Activated effector memory CD4-positive, alpha-beta T cell treated with anti-CD3 and anti-CD28 coated beads, Interleukin-2, amount 50 U/mL, for 16 hours (primary cell): ENCODE results near the gene MAP7D2.

Experiments
- DNase-seq: peaks from one replicate; pipeline ENCODE4 v3.0.0-alpha.2; 2020

The MAP7D2 gene

DNA sequence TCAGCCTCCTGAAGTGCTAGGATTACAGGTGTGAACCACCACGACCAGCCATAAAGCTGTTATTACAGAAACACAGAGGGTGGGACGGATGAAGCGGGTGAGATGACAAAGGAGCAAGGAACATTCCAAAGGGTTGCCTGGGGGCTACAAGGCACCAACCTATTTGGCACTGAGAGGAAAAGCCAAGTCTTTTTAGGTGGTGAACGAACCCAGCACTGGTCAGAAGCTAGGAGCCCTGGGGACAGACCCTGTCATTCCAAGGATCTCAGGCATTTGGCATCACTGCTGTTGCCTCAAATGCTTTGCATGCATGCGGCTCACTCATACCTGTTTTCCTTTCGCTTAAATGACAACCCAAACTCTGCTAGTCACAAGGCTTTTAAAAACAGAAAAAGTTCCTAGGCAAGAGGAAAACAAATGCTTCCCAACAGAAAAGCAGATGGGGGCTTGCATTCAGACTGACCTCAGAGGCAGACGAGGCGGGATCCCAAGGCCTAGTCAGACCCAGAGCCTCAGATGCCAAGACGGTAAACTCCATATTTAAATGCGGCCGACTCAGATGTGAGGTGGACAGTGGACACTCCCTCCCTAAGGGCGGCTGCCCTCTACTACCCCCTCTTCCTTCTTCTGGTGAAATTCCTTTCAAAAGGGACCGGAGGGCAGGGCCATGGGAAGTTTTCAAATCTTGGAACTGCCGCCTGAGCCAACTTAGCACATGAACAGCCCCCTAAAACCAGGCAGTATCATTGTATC lies 4.5 kb downstream of the MAP7D2 start:
- DNase-seq = no peak

DNA sequence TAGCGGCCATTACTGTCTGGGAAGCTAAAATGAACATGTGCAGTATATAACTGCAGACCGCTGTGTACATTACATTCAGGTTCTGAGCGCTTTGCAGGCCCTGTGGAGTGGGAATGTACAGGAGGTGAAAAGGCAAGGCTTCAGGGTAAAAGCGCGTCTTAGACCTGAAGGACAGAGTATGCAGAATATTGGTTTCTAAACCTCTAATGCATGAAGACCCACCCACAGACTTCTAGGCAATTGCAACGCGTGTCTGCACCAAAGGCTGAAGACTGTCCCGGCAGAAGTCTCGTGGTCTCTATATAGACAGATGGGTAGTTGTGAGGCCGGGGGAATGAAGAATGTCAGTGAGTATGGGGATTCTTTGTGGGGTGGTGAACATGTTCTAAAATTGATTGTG lies 5.4 kb downstream of the MAP7D2 start:
- no peak for DNase-seq

DNA sequence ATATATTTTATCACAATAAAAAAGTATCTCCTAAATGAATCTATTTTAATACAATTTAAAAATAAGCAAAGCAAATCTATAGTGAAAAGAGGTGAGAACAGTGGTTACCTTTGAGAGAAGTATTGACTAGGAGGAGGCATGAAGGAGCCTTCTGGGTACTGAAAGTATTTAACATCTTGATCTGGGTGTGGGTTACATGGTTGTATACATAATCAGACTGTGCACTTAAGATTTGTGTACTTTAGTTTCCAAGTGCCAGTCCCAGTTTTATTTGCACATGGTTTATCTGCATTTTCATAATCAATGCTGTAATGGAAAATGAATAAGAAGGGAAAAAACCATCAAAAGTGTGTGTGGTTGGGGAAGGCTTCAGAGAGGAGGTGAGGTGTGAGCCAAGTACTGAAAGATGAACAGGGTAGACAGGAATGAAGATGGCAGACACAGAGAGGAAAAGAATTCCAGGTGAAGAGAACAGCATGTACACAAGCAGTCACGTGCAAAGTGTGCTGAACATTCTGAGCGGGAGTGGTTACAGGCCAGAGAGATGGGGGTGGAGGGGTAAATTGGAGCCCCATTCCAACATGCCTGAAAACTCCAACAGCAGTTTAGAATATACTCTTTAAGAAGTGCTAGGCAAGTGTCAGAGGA lies 14.6 kb downstream of the MAP7D2 start:
- DNase-seq = no peak

DNA sequence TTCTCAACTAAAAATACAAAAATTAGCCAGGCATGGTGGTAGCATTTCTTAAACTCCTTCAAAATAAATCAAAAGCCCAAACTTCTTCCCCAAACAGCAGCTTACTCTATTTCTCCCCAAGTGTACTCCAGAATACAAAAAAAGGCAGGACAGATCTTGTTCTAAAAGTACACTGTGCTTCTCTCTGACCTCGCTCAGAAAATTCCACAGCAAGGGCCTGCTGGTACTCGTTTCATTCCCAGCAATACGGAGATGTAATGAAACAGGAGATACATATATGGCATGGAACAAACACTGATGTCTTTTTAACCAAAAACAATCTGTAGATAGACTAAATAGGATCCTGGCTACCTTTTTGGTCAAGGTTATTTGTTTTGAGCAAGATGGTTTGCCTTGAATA lies 25.2 kb downstream of the MAP7D2 start:
- no peak for DNase-seq

DNA sequence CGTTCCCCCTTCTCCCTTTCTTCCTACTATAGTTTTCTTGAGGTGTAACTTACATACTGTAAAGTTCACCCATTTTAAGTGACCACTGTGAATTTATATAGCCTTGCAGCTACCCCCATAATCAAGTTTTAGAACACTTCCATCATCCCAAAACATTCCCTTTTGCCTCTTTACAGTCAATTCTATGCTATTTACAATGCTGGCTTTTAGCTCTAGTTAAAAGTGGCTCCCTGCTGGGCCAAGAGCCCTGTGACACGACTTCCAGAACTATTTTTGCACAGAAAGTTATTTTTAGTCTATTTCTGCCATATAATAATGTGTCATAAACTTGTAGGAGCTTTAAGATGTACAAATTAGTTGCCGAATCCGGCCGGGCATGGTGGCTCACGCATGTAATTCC lies 26.9 kb downstream of the MAP7D2 start:
- DNase-seq = no peak

DNA sequence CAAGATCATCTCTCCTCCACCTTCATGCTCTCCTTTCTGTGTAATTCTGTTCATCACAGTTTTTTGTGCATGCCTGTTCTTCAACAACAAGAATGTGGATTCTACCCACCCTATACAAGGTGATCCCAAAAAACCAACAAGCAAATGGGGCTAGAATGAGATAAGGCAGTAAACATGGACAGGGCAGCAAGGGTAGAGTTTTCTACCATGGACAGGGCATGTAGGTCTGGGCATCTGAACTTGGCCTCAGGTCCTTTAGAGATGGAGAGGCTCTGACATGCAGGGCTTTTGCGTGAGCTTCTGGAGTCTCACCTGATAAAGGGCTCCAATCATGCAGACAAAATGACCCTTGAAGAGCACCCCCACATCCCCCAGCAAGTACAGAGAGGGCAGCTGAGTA lies 36.4 kb downstream of the MAP7D2 start:
- DNase-seq = no peak

DNA sequence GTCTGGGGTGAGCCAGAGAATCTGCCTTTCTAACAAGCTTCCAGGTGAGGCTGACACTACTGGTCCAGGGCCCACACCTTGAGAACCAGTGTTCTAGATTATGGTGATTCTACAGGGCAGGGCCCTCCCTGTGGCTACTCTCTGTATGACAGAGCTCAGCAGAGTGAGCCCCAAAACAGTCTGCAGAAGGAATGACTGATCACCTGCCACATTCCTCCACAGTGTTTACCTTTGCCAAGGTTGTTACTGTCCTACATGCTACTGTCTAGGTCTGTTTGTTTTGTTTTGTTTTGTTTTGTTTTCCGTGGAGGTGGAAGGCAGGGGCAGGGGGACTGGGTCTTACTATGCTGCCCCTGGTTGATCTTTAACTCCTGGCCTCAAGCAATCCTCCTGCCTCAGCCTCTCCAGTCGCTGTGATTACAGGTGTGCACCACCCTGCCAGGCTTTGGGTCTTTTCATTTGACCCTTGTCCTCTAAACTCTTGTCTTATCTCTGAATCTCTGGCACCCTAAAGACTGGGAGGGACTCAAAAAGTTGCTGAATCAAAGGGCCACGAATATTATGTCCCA lies 45.1 kb downstream of the MAP7D2 start:
- no peak for DNase-seq

DNA sequence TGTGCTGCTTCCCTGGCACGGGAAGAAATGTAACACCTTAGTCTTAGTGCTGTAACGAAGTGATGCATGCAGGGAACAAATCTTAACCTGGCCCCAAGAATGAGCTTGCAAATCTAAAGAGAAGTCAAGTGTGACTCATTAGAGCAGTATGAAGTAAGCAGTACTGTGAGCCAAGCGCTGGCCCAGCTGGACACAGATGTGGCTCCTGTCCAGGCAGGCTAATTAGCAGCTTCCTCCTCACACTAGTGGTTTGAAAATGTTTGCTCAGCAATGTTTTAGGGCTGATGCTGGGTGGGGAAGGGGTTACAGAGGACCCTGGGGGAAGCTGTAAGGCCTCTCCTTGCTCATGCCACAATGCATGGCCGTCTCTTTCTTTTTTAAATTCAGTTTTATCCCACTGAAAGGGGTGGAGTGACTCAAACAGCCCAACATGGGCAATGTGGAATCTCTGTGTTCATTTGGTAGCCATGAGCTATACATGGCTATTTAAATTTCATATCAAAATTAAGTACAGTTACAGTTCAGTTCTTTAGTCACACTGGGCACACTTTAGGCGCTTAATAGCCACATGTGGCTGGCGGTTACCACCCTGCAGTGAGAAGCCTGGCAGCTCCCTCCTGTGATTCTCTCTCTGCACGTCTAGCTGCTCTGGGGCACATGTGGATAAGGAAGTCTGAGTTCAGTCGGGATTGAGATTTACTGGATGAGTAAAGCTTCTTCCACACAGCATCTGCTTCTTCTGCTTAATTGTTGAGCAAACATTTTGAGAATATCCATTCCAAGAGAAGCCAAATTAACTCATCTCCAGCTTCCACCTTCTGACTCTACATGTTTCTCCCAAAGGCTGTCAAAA lies 48.8 kb downstream of the MAP7D2 start:
- DNase-seq = no peak

DNA sequence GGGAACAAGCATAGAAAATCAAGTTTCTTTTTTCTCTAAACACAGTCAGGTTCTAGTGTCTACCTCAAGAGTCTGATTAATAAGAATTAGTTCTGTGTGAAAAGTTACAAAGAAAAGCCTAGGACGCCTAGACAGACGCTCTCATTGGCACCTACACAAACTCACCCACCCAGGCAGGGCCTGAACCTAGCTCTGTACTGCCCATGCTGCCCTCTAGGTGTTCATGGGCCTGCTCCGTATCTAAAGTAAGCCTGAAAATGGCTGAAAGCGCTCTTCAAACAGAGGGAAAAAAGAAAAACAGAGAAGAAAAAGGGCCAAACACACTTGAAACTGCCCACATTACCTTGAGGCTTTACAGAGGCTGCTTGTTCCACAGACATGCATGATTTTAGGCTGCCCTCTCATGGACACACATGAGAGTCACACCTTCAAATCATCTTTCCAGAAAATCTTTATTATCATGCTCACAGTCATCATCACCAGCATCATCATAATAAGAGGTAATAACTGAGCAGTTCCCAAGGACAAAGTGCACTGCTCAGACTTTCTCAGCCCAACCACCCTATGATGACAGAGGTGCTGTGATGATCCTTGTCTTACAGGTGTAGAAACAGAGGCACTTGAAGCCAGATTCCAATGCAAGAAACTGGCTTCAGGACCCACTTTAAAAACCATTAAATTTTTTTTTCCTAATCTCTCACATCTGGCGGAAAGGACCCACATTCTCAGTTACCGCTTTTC lies 49.6 kb downstream of the MAP7D2 start:
- DNase-seq = no peak

DNA sequence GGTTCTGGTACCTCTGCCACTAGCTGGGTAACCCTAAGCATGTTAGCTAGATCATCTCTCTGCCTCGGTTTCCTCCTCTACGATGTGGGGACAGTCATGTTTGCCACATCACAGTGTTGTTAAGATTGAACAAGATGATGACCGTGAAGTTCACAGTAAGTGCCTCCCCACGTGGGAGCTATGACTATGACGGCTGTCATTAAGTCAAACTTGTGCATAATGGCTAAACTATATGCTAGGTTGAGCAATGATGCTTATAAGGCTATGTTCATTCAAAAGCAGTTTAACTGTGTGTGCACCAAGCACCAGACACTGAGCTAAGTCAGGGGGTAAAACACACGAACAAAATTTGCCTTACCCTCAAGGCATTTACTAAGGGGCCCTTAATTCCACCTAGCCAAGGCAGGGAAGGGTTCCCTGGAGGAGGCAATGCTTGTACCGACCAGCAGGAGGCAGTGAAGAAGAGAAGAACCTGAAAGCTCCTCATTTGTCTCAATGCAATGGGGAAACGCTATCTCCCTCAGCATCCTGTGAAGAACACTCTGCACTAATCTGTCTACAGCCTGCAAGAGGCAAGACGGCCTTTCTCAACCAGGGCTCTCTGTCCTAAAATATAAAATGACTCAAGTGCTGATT lies 52.9 kb downstream of the MAP7D2 start:
- DNase-seq = no peak

DNA sequence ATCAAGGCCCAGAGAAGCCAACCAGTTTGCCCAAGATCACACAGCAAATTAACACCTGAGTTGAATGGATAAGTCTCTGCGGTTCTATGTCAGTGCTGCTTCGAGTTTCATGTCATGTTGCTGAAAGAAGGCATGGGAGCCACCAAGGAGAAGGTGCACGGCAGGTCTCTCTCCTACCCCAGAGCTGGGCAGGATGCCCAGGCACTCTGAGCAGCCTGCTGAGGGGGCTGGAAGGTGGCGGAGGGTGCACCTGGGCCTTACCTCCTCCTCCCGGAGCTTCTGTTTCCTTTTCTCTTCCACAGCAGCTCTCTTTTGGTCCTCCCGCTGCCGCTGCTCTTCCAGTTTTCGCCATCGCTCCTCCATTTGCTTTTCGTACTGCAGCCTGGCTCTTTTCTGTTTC lies 53.6 kb downstream of the MAP7D2 start:
- no peak for DNase-seq

DNA sequence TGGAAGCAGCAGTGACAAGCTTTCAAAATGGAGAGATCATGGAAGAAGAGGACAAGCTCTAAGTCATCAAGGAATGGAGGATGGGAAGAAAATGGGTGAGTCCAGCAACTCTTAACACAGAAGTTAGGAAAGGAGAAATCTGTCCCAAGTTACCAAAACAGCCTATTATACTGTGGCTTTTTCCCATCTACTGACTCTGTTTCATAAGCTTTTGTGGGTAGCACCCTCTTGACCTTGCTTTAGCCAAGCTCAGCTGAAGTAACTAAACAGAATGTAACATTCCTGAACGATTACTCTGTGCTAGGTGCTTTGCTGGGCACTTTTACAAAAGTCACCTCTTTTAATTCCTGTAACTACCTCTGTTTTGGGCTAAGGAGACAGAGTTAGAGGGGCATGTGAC lies 54.9 kb downstream of the MAP7D2 start:
- no peak for DNase-seq

DNA sequence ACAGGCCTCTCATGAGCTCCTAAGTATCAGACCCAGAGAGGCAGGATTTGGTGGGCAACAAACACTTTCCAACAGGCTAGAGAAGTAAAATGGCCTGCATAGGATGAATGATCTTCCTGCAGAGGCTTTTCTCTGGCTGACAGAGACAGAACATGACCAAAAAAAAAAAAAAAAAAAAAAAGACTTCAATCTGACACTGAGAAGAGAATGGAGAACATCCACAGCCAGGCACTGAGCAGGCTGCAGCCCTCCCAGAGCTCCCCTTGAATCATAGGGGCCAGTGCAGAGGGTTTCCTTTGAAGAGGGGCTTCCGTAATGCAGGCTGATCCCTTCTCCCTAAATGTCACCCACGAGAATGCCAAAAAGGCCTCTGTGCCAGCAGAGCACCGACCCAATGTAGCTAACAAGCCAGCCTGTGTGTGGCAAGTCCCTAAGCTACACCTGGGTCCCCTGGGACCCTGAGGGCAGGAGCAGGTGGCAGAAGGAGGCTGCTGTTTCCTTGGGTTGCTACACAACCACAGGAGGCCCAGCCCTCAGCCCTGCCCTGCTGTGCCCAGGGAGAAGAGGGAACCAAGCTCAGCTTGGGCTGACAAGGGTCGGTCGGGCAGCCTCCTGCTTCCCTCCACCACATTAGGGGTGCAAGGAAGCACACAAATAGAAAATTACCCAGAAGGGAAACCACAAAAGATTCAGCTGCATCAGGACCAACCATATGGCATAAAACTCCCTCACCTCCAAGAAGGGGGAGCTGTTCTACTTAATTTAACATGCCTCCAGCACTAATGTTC lies 55.6 kb downstream of the MAP7D2 start:
- no peak for DNase-seq

DNA sequence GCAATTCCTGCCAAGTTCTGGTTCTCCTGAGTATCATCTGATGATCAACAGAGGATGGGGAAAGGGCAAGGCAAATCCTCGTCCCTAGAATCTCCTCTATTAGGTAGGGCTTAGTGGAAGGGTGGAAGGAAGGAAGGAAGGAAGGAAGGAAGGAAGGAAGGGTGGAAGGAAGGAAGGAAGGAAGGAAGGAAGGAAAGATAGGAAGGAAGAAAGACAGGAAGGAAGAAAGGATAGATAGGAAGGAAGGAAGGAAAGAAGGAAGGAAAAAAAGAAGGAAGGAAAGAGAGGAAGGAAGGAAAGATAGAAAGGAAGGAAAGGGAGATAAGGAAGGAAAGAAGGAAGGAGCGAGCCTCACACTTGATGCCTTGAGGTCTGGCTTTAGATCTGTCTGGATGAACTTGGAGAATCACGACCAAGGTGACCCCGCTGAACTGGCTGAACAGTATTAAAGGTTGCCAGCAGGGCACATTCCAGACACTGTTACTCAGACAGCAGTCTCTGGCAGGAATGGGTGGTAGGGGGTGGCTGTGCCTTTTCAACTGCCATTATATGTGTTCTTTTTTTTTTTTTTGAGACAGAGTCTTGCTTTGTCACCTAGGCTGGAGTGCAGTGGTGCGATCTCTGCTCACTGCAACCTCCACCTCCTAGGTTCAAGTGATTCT lies 57.1 kb downstream of the MAP7D2 start:
- DNase-seq = no peak

DNA sequence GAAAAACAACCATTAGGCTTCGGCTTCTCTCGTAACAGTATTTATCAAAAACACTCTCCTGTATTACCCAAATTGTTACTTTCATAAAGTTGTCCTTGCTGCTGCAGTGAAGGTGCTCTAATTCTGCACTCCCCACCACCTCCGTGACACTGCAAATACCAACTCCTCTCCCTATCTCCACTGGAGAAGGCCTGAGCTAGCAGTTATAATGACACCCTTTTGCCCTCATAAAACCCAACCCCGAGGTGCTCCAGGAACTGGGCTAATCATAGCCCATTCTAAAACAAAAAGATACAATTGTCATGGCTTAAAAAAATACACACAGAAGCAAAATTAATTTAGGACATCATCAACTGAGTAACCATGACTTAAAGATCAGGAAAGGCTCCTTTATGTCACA lies 59.2 kb downstream of the MAP7D2 start:
- DNase-seq = no peak

DNA sequence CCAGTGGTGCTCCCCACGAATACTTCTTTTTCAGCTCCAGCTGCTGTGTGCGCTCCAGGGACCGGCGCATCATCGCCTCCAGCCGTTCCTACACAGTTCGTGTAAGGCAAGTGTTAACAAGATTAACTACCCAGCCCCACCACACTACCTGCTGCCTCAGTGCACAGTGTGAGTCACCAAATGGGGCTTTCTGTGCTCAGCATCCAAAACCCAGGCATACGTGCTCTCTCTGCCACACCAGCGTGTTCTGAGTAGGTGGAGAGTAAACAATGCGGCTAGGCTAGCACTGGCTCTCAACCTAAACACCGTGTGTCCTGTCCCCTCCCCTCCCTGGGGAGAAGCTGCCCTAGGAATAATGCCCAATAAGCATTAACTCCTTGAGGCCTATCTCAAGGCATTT lies 60.0 kb downstream of the MAP7D2 start:
- DNase-seq = no peak

DNA sequence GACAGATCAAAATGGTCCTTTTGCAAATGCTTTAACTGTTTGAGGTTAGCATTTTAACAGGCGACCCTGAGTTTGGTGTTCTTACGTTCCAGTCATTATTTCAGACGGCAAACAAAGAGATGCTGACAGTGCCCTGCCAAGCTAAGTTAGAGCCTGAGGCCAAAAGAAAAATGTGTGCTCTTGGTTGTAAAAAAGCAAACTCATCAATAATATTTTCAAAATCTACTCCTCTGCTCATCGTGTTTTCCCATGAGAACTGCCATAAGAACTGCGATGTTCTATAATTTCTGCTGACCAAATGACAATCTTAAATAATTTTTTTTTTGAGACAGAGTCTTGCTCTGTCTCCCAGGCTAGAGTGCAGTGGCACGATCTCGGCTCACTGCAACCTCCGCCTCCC lies 63.2 kb downstream of the MAP7D2 start:
- no peak for DNase-seq

DNA sequence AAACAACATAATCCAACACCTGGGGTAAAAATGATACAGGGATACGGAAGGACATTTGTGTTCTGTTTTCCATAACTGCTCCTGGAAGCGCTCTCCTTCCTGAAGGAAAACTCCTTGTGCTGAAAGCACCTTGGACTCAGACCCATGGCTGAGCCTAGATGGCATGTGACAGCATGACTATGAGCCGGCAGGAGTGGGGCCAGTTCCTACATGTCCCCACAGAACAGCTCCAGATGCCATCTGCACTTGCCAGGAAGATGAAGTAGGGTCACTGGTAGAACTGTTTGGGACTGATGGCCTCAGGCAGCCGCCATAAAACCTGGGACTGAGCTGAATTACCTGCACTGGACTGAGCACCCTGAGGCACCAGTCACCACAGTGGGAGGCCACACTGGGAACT lies 69.8 kb downstream of the MAP7D2 start:
- DNase-seq = no peak

DNA sequence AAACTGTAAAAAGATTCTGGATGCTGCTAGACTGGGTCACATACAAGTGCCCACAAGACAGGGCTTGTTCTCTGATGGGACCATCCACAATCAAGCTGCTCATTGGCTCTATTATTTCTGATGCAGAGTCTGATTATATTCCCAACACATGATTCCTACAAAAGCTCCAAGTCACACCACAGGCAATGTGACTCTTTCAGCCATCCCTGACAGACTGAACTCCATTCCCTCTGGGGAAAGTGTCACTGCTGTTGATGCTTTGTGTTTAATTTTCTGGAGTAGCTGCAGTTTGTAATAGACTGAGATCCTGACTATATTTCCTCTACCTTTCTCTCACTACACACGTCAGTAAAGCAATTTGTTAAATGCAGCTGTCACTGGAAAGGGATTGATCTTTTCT lies 70.5 kb downstream of the MAP7D2 start:
- no peak for DNase-seq

DNA sequence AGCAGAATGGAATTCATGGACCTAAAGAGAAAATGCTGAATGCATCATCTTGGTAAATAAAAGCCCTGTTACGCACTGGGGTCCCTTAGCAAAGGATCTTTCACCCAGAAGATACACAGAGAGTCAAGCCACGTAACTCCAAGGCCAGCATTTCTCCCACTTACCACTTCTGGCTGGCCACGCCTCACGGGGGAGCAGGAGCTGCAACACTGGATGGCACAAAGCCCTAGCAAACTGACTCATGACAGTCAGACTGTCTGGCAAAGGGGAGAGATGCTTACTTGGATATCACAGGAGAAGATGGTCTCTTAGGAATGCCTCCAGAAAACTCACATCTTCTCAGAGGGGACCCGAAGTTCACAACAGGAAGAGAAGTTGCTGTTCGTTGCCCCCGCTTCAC lies 74.5 kb downstream of the MAP7D2 start:
- DNase-seq = no peak

DNA sequence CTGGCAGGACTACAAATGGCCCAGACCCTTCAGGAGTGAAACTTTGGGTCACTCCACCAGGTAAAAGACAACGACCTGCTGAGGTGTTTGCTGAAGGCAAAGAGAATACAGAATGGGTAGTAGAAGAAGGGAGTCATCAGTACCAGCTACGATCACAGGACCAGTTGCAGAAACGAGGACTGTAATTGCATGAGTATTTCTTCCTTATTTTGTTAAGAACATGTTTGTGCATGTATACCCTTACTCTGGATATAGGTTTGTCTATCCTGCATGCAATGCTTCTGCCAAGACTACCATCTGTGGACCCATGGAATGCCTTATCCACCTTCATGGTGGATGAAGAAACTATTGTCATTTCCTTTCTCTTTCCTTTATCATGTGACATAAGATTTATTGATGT lies 77.7 kb downstream of the MAP7D2 start:
- no peak for DNase-seq
